Iris pigment epithelial cell (primary cell): ENCODE results near the gene ACER3.
"Not testable (repeated sequence)": the region's sequence is repeated elsewhere in the genome, so short reads cannot be mapped to it uniquely, and the experiment has no call there.

Source experiments
- DNase-seq: peaks from one replicate; pipeline ENCODE4 v3.0.0-alpha.2; 2011; ENCODE audit warnings: low read depth

The ACER3 gene

GRCh38 chr11:77058900-77059299 lies 198.2 kb downstream of the ACER3 start:
- DNase-seq = no peak

GRCh38 chr11:77059806-77060205 lies 199.1 kb downstream of the ACER3 start:
- no peak for DNase-seq

DNA sequence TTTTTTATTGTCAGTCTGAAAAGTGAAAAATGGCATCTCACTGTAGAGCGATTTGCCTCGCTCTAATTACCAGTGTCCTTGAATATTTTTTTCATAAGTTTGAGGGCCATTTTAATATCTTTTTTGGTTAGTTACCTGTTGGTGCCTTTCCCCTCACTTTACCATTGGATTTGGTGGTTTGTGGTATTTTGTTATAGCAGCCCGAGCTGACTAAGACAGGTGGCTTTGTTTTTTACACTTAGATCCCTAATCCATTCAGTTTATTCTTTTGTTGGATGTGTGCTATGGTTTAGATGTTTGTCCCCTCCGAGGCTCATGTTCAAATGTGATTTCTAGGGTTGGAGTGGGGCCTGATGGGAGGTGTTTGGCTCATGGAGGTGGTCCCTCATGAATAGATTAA lies 199.5 kb downstream of the ACER3 start:
- no peak for DNase-seq

- DNase-seq = not testable (repeated sequence)
Measured at GRCh38 chr11:77061258-77061657, 200.5 kb downstream of the ACER3 start.

DNA sequence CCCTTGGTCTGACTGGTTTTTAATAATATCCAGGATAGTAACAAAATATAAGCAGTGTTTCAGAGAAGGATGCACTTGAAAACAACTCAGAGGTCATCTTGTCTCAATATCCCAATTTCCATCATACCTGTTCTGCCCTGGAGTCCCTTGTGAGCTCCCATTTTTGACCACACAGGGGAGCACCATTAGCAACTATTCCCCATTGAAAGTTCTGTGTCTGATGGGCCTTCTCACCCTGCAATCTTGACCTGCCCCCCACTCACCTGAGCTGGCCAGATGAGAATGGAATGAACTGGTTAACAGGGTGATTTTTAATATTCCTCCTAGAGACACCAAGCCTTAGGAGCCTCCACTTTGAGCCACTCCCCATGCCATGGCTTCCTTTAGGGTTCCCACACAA lies 202.2 kb downstream of the ACER3 start:
- no peak for DNase-seq

DNA sequence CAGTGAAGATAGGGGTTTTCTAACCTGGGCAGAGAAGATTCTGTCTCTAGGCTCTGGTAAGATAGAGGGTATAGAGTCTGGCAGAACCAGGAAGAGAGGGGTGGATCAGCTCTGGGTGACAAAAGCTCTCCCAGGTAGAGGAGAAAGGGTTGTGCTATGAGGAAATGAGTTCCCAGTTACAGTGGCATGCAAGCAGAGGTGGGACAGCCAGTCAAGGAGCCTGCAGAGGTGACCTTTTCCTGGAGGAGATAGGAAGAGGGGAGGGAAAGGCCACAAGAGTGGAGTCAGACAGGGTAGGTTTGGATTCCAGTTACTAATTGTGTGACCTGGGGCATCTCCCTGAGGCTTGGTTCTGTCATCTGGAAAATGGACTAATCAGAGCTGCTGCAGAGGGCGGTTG lies 202.7 kb downstream of the ACER3 start:
- DNase-seq = no peak

- DNase-seq = no peak
Measured at GRCh38 chr11:77063861-77064260, 203.1 kb downstream of the ACER3 start.

GRCh38 chr11:77064648-77065217 lies 204.0 kb downstream of the ACER3 start:
- DNase-seq = no peak

DNA sequence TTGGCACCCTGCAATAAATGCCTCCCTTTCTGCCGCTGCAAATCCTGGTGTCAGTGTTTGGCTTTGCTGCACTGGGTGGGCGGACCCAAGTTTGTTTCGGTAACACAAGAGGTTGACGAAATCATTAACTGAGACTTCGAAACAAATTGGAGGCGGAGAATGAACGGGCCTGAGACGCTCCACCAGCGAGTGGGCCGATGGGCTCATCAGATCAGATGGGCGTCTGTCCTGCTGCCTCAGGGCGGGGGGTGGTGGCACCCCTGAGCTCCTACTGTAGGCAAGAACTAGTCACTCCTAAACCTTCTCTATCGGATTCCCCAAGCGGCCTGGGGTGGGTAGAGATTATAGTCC lies 205.1 kb downstream of the ACER3 start:
- peak; percentile 69 for DNase-seq

DNA sequence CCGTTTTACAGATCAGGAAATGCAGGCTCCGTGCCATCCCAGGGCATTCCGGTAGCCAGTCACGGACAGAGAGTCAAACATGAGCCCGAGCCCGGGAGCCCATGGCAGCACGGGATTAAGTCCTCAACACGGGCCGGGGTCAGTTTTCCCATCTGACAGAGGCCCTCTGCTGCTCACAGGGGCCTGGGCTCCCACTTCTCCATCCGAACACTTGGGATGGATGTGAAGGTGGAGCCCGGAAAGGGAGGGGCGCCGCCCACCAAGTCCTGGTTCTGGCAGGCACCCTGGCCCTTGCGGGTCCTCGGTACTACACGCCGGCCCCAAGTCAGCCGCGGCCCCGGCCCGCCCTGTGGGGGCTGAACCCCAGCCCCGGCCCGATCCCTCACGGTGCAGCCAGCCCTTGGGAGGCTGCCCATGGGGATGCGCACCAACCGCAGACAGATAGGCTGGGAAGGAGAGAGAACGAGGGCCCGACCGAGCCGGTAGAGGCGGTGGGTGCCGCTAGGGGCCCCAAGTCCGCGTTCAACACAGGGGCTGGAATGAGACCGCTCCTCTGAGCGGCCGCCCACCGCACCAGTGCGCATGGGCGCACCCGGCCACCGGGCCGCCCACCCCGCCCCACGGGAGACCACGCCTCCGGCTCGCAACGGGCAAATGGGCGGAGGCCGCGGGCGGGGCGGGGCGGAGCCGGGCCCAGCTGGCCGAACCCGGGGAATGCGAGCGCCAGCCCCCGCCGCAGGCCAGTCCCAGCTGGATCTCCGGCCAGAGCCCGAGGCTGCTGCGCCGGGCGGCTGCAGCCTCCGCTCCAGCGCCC lies 205.7 kb downstream of the ACER3 start, which contains the start of gene CAPN5:
Gene CAPN5 (plus strand): TSS at position 743 of the 814 bp plus-strand sequence. CDS start 17,916 bp downstream, outside the sequence.
- DNase-seq = peak; percentile 94

- DNase-seq = no peak
Measured at GRCh38 chr11:77067861-77068443, 207.2 kb downstream of the ACER3 start.

DNA sequence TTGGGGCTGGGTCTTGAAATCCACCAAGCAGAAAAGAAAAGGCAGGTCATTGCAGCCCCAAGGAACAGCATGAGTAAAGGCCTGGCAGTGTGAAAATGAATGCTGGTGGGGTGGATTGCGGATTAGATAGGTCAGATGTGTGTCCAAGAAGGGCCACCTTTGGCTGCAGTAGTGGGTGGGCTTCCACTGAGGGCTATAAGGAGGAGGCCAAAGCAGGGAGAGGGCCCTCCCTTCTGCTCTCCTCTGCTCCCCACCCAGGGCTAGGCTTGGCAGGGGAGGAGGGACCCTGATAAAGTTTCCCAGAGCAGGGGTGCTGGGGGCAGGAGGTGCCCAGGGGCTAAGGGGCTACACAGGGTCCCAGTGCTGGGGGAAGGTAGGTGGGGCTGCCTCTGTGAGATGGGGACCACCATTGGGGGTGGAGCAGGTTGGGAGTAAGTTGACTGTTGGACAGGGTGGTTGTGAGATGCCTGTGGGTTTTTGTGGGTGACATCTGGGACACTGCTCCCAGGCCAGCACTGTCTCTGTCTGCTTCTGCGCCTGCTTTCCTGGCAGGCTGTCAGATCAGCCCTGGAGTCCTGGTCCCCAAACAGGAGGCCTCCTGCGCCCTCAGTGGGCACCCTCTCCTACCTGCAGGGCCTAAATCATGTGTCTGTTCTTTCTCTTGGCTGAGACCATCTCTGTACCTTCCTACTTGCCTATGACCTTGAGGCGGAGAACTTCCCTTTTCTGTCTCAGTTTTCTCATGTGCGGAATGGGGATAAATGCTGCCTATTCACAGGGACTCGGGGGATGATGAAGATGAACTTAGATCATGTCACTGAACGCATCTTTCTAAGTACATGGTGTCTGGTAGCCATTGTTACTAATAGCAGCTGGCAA lies 208.0 kb downstream of the ACER3 start:
- no peak for DNase-seq

GRCh38 chr11:77069336-77069968 lies 208.7 kb downstream of the ACER3 start:
- no peak for DNase-seq

DNA sequence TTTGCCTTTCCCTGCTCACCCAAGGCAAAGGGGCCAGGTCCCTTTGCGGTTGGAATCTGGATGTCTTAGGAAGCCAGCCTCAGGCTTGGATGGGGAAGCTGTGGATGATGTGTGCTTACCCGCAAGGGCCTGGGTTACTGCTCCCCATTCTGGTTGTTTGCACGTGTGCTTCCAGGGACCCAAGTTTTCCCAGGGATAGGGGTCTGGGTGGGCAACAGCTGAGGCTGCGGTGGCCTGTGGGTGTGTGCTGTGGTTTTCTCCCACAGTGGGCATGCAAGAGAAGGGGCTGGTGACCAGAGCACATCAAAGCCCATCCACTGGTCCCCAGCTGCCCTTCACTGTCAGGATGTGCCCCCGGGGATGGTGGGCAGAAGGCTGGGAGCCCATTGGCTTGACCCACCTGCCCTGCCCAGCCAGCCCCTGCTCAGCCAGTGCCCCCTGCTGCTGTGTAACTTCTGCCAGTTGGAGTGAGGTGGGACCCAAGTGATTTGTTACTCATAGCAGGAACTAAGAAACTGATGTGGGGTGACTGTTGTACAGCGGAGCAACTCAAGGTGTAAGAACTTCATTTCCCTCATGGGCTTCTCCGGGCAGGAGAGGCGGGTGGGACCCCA lies 209.4 kb downstream of the ACER3 start:
- no peak for DNase-seq

DNA sequence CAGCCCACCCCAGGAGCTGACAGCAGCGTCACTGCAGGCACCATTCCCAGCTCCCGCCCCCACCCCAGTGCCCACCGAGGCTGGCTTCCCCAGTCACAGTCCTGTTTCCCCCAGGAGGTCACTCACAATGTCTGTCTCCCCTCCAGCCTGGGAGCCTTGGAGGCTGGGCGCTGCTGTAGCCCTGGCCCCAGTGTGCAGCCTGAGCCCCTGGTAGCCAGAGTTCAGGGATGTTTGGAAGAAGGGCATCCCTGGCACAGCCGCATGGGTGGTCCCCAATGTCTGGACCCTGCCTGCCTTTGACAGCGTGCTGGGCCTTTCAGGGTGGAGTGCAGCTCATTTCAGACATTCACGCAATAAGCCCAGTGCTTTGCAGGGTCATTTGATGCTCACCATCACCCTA lies 210.4 kb downstream of the ACER3 start:
- DNase-seq = no peak

- peak; percentile 14 for DNase-seq
Measured at GRCh38 chr11:77071671-77072605, 211.2 kb downstream of the ACER3 start.

DNA sequence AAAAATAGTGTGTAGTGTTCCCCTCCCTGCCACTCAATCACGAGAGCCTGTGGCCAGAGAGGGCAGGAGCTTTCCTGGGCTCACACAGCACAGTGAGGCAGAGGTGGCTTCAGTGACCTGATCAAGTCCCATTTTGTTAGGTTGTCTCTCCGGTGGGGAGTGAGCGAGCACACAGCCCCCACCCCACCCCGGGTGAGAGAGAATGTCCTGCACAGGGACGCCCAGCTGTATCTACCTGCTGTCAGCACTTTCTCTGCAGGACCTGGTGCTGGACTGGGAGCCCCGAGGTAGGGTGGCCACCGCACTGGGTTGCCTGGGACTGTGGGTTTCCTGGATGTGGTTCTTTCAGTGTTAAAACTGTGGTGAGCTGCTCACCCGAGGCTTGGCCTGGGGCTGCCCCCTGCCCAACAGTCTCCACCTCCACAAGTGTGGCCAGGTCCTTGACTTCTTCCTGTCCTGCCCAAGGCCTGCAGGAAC lies 212.2 kb downstream of the ACER3 start:
- DNase-seq = no peak

DNA sequence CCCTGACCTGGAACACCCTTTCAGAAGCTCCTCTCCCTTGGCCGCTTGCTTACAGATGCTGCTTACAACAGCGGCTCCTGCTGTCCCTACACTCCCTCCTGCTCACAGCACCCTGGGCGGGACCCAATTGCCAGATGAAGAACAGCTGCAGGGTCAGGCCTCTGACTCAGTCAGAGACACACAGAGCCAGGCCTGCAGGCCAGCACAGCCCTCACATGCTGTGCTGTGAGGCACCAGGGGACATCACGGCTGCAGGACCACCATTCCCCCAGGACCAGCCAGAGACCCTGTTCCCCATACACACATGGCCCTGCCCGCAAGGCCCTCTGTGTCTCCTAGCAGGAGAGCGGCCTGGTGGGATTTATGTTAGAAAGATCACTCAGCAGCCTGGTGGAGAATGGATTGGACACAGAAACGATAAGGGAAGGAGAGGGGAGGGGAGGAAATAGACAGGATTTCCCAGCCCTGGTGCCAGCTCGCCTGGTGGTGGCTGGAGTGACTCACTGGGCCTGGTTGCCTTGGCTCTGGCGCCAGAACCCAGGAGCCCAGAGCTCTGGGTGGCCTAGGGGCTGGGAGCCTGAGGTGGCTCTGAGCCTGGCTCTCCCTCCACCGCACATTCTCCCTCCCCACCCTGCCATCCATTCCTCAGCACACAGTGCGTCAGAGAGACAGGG lies 212.7 kb downstream of the ACER3 start:
- DNase-seq = peak; percentile 95

- no peak for DNase-seq
Measured at GRCh38 chr11:77074205-77074604, 213.5 kb downstream of the ACER3 start.
